ENCODE data around the gene WNT8A. TPM values are rescaled to one million over a fixed set of nuclear protein-coding genes. Genes with fewer than 3 reads are reported as not detected.
A peak's percentile ranks its signal among the peaks of the same experiment; 100 is the strongest.
"Not testable (repeated sequence)": the region's sequence is repeated elsewhere in the genome, so short reads cannot be mapped to it uniquely, and the experiment has no call there.

The WNT8A gene, protein sequence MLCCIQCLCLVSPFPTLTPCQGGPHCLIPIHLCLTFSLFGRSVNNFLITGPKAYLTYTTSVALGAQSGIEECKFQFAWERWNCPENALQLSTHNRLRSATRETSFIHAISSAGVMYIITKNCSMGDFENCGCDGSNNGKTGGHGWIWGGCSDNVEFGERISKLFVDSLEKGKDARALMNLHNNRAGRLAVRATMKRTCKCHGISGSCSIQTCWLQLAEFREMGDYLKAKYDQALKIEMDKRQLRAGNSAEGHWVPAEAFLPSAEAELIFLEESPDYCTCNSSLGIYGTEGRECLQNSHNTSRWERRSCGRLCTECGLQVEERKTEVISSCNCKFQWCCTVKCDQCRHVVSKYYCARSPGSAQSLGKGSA
- total RNA-seq = not detected
- long read RNA-seq = 0 reads

DNA sequence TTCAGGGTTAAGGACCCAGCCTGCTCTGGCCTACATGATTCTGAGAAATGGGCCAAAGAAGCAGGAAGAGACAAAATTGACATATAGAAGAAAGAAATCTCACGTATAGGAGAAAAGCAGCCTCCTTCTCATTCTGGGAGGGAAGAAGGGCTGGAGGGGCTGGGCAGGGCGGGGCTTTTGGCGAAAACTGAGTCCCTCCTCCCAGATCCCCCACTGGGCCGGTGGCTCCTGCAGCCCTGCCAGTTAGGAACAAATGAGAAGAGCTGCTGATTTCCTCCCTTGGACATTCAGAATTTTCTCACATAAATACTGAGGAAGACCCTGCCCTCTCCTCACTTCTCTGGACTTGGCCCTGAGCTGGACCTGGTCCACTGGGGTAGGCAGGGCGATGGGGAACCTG, at the start of gene WNT8A:
WNT8A (plus strand) TSS at position 332 of the 400 bp plus-strand sequence. CDS start 95 bp downstream, outside the sequence.
- intact Hi-C loops (cut with DNase I, micrococcal nuclease) = no loop called here
- no peak for ATAC-seq
- DNase-seq = no peak

DNA sequence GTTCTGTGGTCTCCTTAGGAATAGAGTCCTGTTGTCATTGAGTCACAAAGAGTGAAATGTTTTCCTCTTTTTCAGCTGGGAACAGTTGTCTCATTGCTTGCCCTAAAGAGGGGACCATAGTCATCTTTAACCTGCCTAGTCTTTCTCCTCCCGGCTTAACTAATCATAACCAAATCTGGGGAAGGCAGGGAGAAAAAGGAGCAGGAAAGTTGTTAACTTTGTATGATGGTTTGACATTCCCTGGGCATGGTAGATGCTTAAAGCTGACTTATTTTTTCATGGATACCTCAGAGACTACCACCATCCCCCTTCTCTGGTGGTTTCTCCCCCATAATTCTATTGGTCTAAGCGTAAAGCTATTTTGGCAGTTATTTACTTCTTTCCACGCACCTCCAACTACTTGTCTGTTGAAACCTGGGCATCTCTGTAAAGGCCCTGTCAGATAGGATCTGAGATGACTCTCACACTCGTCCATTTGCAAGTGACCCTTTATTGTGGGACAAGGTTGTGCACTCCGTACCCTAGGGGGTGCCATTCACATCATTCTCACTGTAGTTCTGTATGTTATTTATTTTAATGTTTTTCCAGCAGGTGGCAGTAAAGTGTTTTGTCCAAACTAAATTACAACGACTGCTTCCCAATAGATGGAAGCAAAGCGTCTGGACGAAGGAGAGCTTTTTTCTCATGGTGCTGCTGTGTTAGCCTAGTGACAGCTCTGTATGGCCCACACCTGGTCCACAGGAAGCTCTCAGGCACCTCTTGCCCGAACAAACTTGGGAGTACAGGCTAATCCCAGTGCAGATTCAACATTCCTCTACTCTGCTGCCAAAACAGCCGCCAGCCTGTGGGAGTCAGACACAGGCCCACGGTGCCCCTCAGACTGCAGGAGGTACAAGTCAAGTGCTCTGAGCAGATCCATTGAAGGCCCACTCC, 48.0 kb upstream of the WNT8A start:
- intact Hi-C loops (cut with DNase I, micrococcal nuclease) = loop anchor here in 1 of 2 donors (5.0 kb wide), 1 partner anchor 96 kb away; no protein-coding TSS in a partner anchor
- ATAC-seq = peak; percentile 43
- peak; percentile 52 to 55 for DNase-seq

DNA sequence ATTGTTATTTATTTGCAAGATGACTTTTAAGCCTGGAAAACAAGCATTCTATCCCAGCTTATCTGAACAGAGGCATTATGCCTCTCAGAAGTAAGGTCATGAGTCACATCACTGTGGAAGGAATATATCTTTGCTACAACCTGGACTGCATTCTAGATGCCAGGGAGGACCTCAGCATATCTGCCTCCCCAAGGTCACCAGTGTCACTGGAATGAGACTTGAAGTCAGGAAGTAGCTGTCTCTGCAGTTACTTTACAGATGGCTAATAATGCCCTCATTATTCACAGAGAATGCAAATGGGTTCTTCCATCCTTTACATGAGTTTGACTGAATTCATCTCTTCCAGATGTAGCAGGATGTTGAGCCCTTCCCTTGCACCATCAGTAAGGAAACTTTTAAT, 46.6 kb upstream of the WNT8A start:
- ATAC-seq (no peak), DNase-seq (no peak)
- intact Hi-C loops (cut with DNase I, micrococcal nuclease) = loop anchor here in 1 of 2 donors (5.0 kb wide), 1 partner anchor 95 kb away; no protein-coding TSS in a partner anchor

DNA sequence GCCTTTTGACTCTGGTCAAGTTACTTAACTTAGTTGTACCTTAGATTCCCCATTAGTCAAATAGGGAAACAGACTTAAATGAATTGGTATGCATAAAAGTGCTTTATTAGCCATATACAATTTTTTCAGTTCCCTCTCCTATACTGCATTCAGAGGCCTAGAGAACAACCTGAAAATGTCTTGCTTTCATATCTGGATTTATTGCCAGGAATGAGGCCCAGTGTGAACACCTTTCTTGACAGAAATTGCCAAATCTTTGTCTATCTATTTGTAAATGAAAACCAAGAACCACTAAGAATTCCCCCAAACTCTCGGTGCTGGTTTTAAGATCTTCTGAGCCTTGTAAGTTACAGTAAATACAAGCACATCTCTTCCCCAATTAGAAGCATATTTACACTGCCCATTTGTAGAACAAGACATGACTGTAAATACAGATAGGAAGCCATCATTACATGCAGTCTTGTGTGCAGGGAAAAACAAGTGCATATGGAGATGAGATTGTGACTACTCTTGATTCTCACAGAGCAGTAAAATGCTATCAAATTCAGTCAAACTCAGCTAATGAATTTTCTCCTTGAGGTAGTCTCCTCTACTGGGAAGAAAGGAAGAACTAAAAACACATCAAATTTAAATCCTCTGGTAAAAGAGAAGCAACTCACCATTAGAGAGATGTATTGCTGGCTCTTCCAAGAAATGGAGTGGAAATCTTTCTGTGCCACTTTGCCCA, 45.8 kb upstream of the WNT8A start:
- no peak for ATAC-seq

DNA sequence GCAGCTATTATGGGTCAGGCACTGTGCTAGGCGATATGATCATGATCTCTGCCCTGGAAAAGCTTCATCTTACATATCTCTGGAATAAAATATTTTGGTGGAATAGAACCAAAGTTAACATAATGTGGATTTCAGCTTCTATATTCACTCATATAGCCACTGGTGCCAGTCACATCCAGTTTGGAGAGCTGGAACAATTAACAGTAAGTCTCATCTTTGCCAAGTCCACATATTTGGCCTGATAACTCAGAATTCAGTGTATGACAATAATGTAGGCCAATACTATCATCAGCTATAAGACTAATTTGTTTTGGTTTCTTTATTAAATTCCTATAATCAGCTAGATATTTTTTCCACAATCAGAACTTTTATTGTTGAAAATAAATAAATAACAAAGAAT, 45.0 kb upstream of the WNT8A start:
- DNase-seq (no peak), ATAC-seq (no peak)
- intact Hi-C loops (cut with DNase I, micrococcal nuclease) = loop anchor here in 1 of 2 donors (5.0 kb wide), 1 partner anchor 93 kb away; no protein-coding TSS in a partner anchor

More for the DNA sequence above, 45.8 kb upstream of the WNT8A start:
- no peak for DNase-seq
- intact Hi-C loops (cut with DNase I, micrococcal nuclease) = loop anchor here in 1 of 2 donors (5.0 kb wide), 1 partner anchor 94 kb away; no protein-coding TSS in a partner anchor

DNA sequence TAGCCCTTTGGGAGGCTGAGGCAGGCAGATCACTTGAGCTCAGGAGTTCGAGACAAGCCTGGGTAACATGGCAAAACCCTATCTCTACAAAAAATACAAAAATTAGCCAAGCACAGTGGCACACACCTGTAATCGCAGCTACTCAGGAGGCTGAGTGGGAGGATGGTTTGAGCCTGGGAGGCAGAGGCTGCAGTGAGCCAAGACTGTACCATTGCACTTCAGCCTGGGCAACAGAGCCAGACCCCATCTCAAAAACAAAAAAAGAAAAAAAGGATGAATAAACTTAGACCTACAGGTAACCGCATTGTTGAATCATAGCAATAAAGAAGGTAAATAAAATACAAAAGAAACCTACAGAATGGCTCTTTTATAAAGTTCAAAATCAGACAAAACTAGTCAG, 38.5 kb upstream of the WNT8A start:
- DNase-seq; intact Hi-C loops (cut with DNase I, micrococcal nuclease); ATAC-seq: not testable (repeated sequence)

DNA sequence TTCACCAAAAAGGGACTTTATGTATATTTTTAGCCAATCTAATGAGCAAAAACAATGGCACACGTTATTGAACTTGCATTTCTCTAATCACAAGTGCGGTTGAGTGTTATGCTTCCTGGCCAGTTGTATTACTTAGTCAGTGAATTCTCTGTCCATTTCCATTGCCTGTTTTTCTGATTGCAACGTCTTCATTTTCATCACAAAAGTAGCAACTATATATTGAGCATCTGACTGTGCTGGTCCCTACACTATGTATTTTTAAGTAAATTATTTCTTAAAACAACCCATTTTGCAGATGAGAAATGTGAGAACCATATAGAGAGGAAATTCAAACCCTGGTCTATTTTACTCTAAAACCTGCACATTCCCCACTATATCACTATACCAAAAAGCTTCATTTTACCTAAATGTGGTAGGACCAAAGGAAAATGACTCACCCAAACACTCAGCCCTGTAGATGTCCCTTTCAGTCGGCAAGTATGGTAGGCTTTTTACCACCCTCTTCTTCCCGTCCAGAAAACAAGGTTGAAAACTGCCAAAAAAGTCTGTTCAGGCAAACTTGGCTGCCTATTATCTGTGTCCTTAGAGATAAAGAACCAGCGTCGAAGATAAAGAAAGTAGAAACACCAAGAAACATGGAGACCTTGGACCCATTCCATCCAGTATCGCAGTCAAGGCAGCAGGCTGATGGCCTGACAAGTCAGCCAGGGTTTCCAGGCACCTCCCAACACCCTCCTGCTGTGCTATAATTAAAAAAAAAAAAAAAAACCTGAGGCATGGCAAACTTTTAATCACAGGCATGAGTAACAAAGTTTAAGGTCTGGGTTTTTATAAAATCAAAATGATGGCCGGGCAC, 32.2 kb upstream of the WNT8A start:
- ATAC-seq (no peak), DNase-seq (no peak)
- intact Hi-C loops (cut with DNase I, micrococcal nuclease) = no loop called here

DNA sequence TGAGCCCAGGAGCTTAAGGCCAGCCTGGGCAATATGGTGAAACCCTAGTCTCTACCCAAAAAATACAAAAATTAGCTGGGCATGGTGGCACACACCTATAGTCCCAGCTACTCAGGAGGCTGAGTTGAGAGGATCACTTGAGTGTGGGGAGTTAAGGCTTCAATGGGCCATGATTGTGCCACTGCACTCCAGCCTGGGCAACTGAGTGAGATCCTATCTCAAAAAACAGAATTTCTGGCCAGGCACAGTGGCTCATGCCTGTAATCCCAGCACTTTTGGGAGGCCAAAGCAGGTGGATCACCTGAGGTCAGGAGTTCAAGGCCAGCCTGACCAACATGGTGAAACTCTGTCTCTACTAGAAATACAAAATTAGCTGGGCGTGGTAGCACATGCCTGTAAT, 31.1 kb upstream of the WNT8A start:
- ATAC-seq; intact Hi-C loops (cut with DNase I, micrococcal nuclease); DNase-seq: not testable (repeated sequence)

DNA sequence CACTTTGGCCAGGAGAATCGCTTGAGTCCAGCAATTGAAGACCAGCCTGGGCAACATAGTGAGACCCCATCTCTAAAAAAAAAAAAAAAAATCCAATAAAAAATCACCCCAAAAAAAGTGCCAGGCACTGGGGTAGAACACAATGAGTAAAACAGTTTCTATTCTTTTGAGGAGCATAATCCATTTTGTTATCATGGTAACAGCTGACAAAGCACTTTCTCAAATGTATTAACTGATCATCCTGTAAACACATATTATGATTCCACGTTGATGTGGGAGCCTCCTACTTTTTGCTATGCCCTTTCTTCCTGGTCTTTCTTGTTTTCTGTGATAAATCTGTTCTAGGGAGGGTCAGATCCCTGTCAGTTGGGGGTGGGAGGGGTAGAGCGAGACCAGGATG, 30.3 kb upstream of the WNT8A start:
- ATAC-seq = no peak
- intact Hi-C loops (cut with DNase I, micrococcal nuclease) = no loop called here

DNA sequence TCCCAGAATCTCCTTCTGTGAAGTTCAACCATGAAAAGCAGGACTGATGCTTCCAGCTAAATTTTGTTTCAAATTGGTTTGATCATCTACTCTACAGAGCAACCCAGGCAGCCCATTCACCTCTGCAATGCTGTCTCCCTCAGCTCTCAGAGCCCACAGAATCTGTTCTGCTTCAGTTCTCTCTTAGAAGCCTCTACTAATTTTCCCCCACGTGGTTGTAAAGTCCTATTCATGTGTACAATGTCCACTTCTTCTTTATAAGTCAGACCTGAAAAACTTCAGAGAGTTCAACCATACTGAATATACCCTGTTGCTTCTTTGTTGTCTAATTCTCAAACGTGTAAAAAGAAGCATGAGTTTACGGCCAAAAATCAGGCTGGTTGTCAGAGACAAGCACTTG, 29.6 kb upstream of the WNT8A start:
- intact Hi-C loops (cut with DNase I, micrococcal nuclease) = no loop called here
- no peak for ATAC-seq
- no peak for DNase-seq

More for the DNA sequence above, 30.3 kb upstream of the WNT8A start:
- DNase-seq = no peak

DNA sequence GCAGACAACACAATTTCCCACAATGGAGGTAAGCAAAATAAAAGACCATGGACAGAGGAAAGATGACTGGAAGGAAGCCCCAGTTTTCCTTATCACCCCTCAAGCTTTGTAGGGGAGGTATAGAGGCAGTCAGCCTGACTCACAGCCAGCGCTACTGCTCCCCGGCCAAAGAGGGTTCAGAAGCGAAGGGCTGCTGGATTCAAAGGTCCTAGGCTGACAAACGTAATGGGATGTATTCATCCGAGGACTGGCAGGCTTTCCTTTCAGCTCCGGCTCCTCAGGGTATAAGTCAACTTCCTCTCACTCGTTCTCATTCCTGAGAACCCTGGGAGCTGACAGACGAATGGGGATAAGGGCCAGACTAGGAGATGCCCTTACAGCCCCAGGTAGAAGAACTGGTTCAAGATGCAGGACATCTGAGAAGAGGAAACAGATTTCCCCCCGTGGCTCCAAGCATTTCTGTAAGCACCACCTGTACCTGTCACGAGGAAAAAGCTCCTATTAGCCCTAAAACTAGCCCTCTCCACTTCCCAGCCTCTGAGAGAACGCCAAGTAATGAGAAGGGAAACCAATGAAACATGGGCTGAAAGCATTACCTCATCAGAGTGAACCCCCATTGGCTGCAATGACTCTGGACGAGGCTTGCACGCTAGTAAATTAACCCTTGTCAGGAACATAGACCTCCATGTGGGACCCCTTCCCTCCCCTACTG, 28.8 kb upstream of the WNT8A start:
- intact Hi-C loops (cut with DNase I, micrococcal nuclease) = no loop called here
- ATAC-seq (no peak), DNase-seq (no peak)

DNA sequence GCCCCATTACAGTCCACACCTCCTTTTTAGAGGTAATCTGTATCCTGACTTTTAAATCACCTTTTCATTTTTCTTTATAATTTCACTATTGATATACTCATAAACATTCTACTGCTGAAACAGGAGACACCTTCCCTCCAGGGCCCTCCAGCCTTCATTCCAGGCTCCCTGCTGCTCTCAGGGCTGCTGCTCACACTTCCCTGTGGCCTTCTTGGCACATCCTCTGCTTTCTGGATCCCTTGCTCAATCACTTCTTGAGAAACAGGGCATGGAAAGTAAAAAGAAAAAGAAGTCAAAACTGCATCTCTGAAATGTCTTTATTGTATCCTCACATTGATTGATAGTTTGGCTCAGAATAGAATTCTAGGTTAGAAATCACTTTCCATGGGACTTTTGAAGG, 19.3 kb upstream of the WNT8A start:
- DNase-seq (no peak), ATAC-seq (no peak)
- intact Hi-C loops (cut with DNase I, micrococcal nuclease) = no loop called here

DNA sequence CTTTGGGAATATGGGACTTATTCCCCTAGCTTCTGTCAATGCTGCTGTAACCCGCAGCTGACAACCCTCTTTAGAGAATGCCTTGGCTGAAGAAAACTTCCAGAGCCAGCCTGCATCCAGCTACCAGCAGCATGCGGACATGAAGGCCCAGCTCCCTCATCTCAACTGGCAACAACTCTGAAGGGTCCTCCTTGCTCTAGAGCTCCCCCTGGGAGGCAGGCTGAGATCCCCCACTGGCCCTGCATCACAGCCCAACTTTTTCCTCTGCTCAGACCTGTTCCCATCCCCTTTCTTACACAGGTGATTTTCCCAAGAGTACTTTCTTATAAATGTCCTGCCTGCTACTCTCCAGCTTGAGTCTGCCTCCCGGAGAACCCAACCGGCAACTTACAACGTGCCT, 18.7 kb upstream of the WNT8A start:
- DNase-seq (no peak), ATAC-seq (no peak)
- intact Hi-C loops (cut with DNase I, micrococcal nuclease) = no loop called here

DNA sequence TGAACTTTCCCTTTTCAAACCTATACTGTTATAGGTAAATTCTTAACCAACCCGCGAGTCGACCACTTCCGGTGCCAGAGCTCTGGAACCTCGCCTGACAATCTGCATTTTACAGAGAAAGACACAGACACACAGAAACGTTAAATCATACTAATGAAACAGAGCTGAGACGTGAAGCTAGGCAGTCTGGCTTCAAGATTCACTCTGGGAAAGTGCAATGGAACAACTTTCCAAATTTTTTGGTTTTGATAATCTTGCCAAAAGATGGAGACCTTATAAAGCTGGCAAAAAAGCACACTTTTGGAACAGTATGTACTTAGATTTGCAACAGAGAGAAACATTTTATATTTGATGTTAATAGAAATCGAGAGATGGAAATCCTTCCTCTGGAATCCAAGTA, 15.9 kb upstream of the WNT8A start:
- intact Hi-C loops (cut with DNase I, micrococcal nuclease) = no loop called here
- DNase-seq (no peak), ATAC-seq (no peak)

DNA sequence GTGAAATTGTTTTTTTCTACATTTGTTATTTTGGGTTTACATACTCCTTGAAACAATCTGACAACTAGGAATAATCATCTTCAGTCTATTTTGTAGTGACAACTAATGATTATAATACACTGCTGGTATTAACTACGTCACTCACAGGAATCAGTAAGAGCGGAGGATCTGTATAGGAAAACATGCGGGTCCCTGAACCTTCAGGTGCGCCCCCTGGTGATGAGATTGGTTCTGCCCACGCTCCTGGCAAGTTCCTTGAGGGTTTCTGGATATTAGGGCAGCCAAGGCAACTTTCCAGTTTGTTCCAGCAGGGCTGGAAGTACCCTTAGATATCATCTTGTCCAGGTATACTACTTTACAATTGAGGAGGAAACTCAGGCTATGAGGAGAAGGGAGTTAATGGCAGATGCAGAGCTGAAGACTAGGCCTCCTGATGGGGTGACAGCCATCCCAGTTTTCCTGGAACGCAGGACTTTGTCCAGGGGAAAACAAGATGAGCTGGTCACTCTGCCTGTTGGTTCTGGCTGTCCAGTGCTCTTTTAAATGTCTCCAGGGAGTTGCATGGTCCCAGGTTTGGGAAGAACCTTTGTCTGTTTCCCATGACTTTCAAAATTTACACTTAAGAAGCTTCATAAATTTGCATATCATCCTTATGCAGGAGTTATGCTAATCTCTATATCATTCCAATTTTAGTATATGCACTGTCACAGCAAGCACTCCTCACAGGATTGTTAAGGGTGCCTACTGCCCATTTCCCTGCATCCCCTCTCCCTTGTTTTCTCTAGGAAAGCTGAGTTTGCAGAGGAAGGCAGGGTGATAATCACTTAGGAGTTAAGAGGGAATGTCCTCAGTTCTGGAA, 14.9 kb upstream of the WNT8A start:
- peak; percentile 85 for ATAC-seq
- peak; percentile 51 to 87 for DNase-seq
- intact Hi-C loops (cut with DNase I, micrococcal nuclease) = no loop called here

DNA sequence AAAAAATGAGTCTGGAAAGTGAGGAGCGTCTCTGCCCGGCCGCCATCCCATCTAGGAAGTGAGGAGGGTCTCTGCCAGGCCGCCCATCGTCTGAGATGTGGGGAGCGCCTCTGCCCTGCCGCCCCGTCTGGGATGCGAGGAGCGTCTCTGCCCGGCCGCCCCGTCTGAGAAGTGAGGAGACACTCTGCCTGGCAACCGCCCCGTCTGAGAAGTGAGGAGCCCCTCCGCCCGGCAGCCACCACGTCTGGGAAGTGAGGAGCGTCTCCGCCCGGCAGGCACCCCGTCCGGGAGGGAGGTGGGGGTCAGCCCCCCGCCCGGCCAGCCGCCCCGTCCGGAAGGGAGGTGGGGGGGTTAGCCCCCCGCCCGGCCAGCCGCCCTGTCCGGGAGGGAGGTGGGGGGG, 13.8 kb upstream of the WNT8A start:
- ATAC-seq; DNase-seq; intact Hi-C loops (cut with DNase I, micrococcal nuclease): not testable (repeated sequence)
